K562 (cell line): ENCODE measurements around the gene FXYD1. TPM values are rescaled to one million over a fixed set of nuclear protein-coding genes. Genes with fewer than 3 reads are reported as not detected.

Experiments
- ATF1 ChIP-seq, 2 experiments: fragments of 450-650 bp in 1 of 2; IDR thresholded peaks; 2 replicates each; pipeline ENCODE4 v1.6.1; 2016; ENCODE audit warnings: missing compliant biosample characterization in 1 of 2, missing genetic modification characterization in 1 of 2
- BCOR ChIP-seq: fragments of 450-650 bp; IDR thresholded peaks from 2 replicates; pipeline ENCODE4 v1.6.1; 2016
- ERF ChIP-seq: fragments of 450-650 bp; formaldehyde crosslinking; IDR thresholded peaks from 2 replicates; pipeline ENCODE4 v1.4.0; 2020; ENCODE audit warnings: mild to moderate bottlenecking, mixed read lengths
- GTF2F1 ChIP-seq: IDR thresholded peaks from 2 replicates; pipeline ENCODE4 v1.6.1; 2011; ENCODE audit warnings: low read depth, low read length, improper control_type of control experiment
- MTA1 ChIP-seq: fragments of 450-650 bp; IDR thresholded peaks from 2 replicates; pipeline ENCODE4 v1.6.1; 2017; ENCODE audit warnings: borderline replicate concordance
- NBN ChIP-seq: fragments of 450-650 bp; IDR thresholded peaks from 2 replicates; pipeline ENCODE4 v1.6.1; 2016; ENCODE audit warnings: low read depth, mild to moderate bottlenecking
- POLR2H ChIP-seq: IDR thresholded peaks from 2 replicates; pipeline ENCODE4 v1.6.1; 2016; ENCODE audit warnings: missing genetic modification characterization, low read depth, mild to moderate bottlenecking, control low read depth, missing compliant biosample characterization, moderate library complexity
- TCF3 ChIP-seq: sonication (generic); formaldehyde crosslinking; IDR thresholded peaks from 2 replicates; pipeline ENCODE4 v1.4.0; 2020; ENCODE audit warnings: mild to moderate bottlenecking, missing genetic modification reagents
- TRIM24 ChIP-seq, 2 experiments: fragments of 450-650 bp; IDR thresholded peaks; 2 replicates each; pipeline ENCODE4 v1.6.1; 2016
- XRCC5 ChIP-seq: fragments of 200-400 bp; formaldehyde crosslinking; IDR thresholded peaks from 2 replicates; pipeline ENCODE4 v1.6.1; 2017; ENCODE audit warnings: low read depth, mild to moderate bottlenecking, low read length
- ZNF311 ChIP-seq: fragments of 250-450 bp; sonication (Bioruptor Pico); IDR thresholded peaks from 2 replicates; pipeline ENCODE4 v1.4.0; 2020; ENCODE audit warnings: mild to moderate bottlenecking, moderate library complexity
- ZNF699 ChIP-seq: fragments of 250-450 bp; sonication (Bioruptor Pico); IDR thresholded peaks from 2 replicates; pipeline ENCODE4 v1.8.0; 2021; ENCODE audit warnings: mild to moderate bottlenecking, moderate library complexity; ENCODE audit not compliant: insufficient replicate concordance
- polyA plus RNA-seq, 8 experiments: library from polyadenylated mRNA; depleted of rRNA in 4 of 8; stranded (reverse) in 5 of 8; unstranded in 3 of 8; fragments of >200 nt; fragmentation: Nextera tagmentation in 2 of 8; fragmentation: Illumina TruSeq in 1 of 8; extraction: Ambion mirVana in 2 of 8; extraction: Trizol in 1 of 8; gene quantifications; 2 replicates each; pipeline versions ENCODE4 v1.2.1 to v1.2.3, GENCODE V29; 2011 to 2014; ENCODE audit warnings: inconsistent platforms in 1 of 8, missing spikeins in 1 of 8
- total RNA-seq, 7 experiments: library from RNA; depleted of rRNA in 6 of 7; stranded (reverse); fragments of >200 nt in 6 of 7; fragmentation: Illumina TruSeq in 2 of 7; extraction: Trizol in 2 of 7; gene quantifications; 2 replicates each; pipeline versions ENCODE4 v1.2.1 to v1.2.3, GENCODE V29; 2011 to 2021; ENCODE audit warnings: low replicate concordance in 1 of 7
- TF ChIP-seq, protein P1 (sequence below): fragments of 450-650 bp; IDR thresholded peaks from 2 replicates; pipeline ENCODE4 v1.6.1; 2016; ENCODE audit warnings: antibody characterized with exemption
- TF ChIP-seq, protein P2 (sequence below): fragments of 250-450 bp; sonication (Bioruptor Pico); IDR thresholded peaks from 2 replicates; pipeline ENCODE4 v1.8.0; 2022; ENCODE audit warnings: moderate library complexity, mild to moderate bottlenecking, inconsistent platforms
- TF ChIP-seq, protein P3 (sequence below): fragments of 200-800 bp; sonication (Bioruptor generic); IDR thresholded peaks from 2 replicates; pipeline ENCODE4 v1.6.1; 2017; ENCODE audit warnings: missing genetic modification characterization, missing compliant biosample characterization
- TF ChIP-seq, protein P4 (sequence below): fragments of 450-650 bp; IDR thresholded peaks from 2 replicates; pipeline ENCODE4 v1.6.1; 2016; ENCODE audit warnings: low read depth

The FXYD1 gene
- total and polyA plus RNA-seq, 9 of the 15 experiments (the other 6 are each of a cell fraction or from before 2014, with no cell fraction given) = 0.40 to 3.2 (median 1.8) TPM; not detected in 3

DNA sequence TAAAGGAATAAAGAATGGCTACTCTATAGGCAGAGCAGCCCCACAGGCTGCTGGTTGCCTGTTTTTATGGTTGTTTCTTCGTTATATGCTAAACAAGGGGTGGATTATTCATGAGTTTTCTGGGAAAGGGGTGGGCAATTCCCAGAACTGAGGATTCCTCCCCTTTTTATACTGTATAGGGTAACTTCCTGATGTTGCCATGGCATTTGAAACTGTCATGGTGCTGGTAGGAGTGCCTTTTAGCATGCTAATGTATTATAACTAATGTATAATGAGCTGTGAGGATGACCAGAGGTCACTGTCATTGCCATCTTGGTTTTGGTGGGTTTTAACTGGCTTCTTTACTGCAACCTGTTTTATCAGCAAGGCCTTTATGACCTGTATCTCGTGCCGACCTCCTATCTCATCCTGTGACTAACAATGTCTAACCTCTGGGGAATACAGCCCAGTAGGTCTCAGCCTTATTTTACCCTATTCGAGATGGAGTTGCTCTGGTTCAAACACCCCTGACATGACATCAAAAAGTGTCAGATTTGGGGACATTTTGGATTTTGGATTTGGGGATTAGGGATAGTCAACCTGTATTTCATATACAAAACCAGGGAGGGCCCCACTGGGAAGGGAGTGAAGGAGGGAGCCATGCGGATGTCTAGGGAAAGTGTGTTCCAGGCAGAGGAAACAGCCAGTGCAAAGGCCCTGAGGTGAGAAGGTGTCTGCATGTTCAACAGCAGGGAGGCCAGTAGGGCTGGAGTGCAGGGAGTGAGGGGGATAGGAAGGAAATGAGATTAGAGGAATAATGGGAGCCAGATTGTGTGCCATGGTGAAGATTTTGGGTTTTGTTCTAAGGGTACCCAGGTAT lies 26.8 kb downstream of the FXYD1 start (continued):
- TF ChIP-seq, protein P1, sequence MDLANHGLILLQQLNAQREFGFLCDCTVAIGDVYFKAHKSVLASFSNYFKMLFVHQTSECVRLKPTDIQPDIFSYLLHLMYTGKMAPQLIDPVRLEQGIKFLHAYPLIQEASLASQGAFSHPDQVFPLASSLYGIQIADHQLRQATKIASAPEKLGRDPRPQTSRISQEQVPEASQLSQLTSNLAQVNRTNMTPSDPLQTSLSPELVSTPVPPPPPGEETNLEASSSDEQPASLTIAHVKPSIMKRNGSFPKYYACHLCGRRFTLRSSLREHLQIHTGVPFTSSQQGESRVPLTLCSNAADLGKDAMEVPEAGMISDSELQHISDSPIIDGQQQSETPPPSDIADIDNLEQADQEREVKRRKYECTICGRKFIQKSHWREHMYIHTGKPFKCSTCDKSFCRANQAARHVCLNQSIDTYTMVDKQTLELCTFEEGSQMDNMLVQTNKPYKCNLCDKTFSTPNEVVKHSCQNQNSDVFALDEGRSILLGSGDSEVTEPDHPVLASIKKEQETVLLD = peak; percentile 38; the same call in 1 of the 2 replicates
- TF ChIP-seq TCF3 (no peak), ATF1 (CRISPR knock-in tag; IDR thresholded peaks at IDR 0.05) (no peak), ATF1 (tag; IDR thresholded peaks at IDR 0.05) (peak; percentile 28; the same call in 1 of the 2 replicates), ZNF311 (CRISPR knock-in tag) (peak; percentile 96), ERF (CRISPR knock-in tag) (peak; percentile 87), POLR2H (tag) (peak; percentile 39; the same call in 1 of the 2 replicates), XRCC5 (no peak), NBN (no peak), GTF2F1 (no peak), TRIM24 (IDR thresholded peaks at IDR 0.05) (no peak), BCOR (peak; percentile 90), ZNF699 (CRISPR knock-in tag) (no peak), MTA1 (0 out of 2 replicates have a peak, but pooled peaks have one; percentile 35)
- TF ChIP-seq, protein P2, sequence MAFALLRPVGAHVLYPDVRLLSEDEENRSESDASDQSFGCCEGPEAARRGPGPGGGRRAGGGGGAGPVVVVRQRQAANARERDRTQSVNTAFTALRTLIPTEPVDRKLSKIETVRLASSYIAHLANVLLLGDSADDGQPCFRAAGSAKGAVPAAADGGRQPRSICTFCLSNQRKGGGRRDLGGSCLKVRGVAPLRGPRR = peak; percentile 94
- TF ChIP-seq, protein P3, sequence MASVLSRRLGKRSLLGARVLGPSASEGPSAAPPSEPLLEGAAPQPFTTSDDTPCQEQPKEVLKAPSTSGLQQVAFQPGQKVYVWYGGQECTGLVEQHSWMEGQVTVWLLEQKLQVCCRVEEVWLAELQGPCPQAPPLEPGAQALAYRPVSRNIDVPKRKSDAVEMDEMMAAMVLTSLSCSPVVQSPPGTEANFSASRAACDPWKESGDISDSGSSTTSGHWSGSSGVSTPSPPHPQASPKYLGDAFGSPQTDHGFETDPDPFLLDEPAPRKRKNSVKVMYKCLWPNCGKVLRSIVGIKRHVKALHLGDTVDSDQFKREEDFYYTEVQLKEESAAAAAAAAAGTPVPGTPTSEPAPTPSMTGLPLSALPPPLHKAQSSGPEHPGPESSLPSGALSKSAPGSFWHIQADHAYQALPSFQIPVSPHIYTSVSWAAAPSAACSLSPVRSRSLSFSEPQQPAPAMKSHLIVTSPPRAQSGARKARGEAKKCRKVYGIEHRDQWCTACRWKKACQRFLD (CRISPR knock-in tag) = peak; percentile 95
- TF ChIP-seq, protein P4, sequence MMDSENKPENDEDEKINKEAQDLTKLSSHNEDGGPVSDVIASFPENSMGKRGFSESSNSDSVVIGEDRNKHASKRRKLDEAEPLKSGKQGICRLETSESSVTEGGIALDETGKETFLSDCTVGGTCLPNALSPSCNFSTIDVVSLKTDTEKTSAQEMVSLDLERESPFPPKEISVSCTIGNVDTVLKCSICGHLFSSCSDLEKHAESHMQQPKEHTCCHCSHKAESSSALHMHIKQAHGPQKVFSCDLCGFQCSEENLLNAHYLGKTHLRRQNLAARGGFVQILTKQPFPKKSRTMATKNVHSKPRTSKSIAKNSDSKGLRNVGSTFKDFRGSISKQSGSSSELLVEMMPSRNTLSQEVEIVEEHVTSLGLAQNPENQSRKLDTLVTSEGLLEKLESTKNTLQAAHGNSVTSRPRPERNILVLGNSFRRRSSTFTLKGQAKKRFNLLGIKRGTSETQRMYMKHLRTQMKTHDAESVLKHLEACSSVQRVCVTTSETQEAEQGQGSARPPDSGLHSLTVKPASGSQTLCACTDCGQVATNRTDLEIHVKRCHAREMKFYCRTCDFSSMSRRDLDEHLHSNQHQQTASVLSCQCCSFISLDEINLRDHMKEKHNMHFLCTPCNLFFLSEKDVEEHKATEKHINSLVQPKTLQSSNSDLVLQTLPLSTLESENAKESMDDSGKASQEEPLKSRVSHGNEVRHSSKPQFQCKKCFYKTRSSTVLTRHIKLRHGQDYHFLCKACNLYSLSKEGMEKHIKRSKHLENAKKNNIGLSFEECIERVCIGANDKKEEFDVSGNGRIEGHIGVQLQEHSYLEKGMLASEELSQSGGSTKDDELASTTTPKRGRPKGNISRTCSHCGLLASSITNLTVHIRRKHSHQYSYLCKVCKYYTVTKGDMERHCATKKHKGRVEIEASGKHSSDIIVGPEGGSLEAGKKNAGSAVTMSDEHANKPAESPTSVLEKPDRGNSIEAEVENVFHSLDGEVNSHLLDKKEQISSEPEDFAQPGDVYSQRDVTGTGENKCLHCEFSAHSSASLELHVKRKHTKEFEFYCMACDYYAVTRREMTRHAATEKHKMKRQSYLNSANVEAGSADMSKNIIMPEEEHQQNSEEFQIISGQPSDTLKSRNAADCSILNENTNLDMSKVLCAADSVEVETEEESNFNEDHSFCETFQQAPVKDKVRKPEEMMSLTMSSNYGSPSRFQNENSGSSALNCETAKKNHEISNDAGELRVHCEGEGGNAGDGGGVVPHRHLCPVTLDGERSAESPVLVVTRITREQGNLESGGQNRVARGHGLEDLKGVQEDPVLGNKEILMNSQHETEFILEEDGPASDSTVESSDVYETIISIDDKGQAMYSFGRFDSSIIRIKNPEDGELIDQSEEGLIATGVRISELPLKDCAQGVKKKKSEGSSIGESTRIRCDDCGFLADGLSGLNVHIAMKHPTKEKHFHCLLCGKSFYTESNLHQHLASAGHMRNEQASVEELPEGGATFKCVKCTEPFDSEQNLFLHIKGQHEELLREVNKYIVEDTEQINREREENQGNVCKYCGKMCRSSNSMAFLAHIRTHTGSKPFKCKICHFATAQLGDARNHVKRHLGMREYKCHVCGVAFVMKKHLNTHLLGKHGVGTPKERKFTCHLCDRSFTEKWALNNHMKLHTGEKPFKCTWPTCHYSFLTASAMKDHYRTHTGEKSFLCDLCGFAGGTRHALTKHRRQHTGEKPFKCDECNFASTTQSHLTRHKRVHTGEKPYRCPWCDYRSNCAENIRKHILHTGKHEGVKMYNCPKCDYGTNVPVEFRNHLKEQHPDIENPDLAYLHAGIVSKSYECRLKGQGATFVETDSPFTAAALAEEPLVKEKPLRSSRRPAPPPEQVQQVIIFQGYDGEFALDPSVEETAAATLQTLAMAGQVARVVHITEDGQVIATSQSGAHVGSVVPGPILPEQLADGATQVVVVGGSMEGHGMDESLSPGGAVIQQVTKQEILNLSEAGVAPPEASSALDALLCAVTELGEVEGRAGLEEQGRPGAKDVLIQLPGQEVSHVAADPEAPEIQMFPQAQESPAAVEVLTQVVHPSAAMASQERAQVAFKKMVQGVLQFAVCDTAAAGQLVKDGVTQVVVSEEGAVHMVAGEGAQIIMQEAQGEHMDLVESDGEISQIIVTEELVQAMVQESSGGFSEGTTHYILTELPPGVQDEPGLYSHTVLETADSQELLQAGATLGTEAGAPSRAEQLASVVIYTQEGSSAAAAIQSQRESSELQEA = no peak
